ENCODE results near the gene NCAM2. TPM values are rescaled to one million over a fixed set of nuclear protein-coding genes. Genes with fewer than 3 reads are reported as not detected.

The NCAM2 gene
- total and polyA plus RNA-seq, 5 donors from 2014 or later = not detected

DNA sequence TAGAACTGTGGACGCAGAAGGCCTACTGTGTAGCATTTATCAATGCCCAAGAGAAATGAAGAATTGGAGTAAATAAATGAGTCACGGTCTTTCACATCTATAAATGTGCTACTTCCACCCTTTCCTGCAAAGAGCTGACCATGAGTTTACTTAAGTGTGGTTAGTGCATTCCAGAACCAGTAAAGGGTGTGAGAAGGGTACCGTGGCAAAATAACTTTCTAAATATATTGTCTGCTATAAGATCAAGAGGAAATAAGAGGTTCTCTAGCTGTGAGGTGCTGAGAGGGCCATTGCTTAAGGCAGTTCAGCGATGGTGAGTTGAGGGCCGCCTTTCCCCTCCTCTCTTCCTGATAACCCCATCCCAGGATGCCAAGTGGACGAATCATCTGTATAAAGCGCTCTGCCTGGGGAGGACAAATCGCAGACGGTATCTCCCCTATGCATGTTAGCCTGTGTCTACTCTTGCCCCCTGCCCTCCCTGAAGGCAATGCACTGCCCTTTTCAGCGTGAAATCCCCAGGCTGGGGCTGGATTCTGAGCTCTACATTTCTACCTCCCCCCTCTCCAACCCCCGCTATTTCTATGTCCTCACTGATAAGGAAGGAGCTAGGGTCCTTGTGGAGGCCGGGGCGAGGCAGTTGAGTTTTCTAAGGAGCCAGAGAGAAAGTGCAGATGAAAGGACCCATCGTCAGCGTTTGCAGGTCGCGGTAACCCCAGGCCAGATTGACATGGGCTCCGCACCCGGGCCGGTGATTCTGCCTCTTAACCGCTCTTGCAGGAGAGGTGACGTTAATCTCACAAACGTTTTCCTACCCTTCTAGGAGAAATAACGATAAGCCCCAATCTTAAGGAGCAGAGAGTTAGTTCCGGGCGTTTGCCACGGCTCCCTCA lies 1.5 kb upstream of the NCAM2 start:
- H3K4me3 ChIP-seq (ENCODE audit: low read depth, low read length) = no peak overlapping the region
- H3K27me3 ChIP-seq (ENCODE audit: control insufficient read depth, insufficient read depth, low read length) = peaks cover 3% of the 10 kb centered on the region
- no peaks in the 10 kb centered on the region for H3K36me3 Mint-ChIP-seq
- peaks cover 0 to 13% (median 2%) of the 10 kb centered on the region in 4 donors for H3K4me1 Mint-ChIP-seq
- ATAC-seq (ENCODE audit: low read depth in 2 of 2) (no peak), DNase-seq (no peak)
- peaks cover 3% of the 10 kb centered on the region for H3K4me1 ChIP-seq (ENCODE audit: control insufficient read depth, insufficient read depth, low read length, poor library complexity, severe bottlenecking)
- peak overlapping the region in 3 of 4 donors; percentile 28 to 72 (median 46) for H3K4me3 Mint-ChIP-seq
- H3K27ac ChIP-seq (ENCODE audit: insufficient read depth, low read length, poor library complexity, severe bottlenecking) = no peak overlapping the region
- H3K27me3 Mint-ChIP-seq = peaks cover 13% of the 10 kb centered on the region
- no peaks in the 10 kb centered on the region for H3K9me3 ChIP-seq (ENCODE audit: control insufficient read depth in 2 of 2, low read length in 2 of 2)
- no peak overlapping the region for H3K27ac Mint-ChIP-seq
- H3K9me3 Mint-ChIP-seq = peaks cover 0 to 10% (median 5%) of the 10 kb centered on the region in 7 donors
- no peaks in the 10 kb centered on the region for H3K36me3 ChIP-seq (ENCODE audit: control insufficient read depth, insufficient read depth, low read length)

DNA sequence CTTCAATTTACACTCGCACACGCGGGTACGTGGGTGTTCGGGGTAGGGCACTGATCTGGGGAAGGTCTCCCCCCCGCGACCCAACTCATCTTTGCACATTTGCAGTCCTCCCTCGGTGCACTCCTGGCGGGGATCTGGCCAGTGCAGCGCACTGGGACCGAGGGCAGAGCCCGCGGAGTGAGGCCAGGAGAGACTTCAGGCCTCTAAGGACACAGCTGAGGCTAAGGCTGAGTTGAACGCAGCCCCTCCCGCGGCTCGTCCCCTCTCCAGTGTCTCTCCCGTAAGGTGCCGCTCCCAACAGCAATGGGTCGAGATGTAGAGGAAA lies 936 bp upstream of the NCAM2 start:
- DNase-seq (no peak), ATAC-seq (ENCODE audit: low read depth in 2 of 2) (no peak)
- H3K36me3 ChIP-seq (ENCODE audit: control insufficient read depth, insufficient read depth, low read length) = no peaks in the 10 kb centered on the region
- Mint-ChIP-seq H3K9me3 (peaks cover 0 to 10% (median 5%) of the 10 kb centered on the region in 7 donors), H3K27ac (no peak overlapping the region), H3K36me3 (no peaks in the 10 kb centered on the region), H3K4me1 (peaks cover 0 to 13% (median 2%) of the 10 kb centered on the region in 4 donors), H3K4me3 (peak overlapping the region in 2 of 4 donors; percentile 46 to 72), H3K27me3 (peaks cover 13% of the 10 kb centered on the region)
- no peaks in the 10 kb centered on the region for H3K9me3 ChIP-seq (ENCODE audit: control insufficient read depth in 2 of 2, low read length in 2 of 2)
- H3K4me1 ChIP-seq (ENCODE audit: control insufficient read depth, insufficient read depth, low read length, poor library complexity, severe bottlenecking) = peaks cover 3% of the 10 kb centered on the region
- no peak overlapping the region for H3K27ac ChIP-seq (ENCODE audit: insufficient read depth, low read length, poor library complexity, severe bottlenecking)
- H3K4me3 ChIP-seq (ENCODE audit: low read depth, low read length) = no peak overlapping the region
- H3K27me3 ChIP-seq (ENCODE audit: control insufficient read depth, insufficient read depth, low read length) = peaks cover 3% of the 10 kb centered on the region

DNA sequence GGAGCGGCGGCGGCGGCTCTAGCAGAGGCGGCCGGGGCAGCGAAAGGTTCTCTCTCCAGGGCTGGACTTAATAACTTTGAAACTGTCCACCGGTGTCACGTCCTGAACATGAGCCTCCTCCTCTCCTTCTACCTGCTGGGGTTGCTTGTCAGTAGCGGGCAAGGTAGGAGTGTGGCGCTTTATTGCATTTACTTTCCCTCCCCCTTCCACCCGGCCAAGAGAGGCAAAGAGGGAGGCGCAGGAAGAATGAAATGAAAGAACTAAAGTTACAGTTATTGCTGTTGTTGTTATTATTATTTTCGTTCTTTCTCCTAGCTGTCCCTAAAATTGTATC lies 214 bp downstream of the NCAM2 start:
- H3K4me3 Mint-ChIP-seq = peak overlapping the region in 2 of 4 donors; percentile 74 to 75
- ATAC-seq (ENCODE audit: low read depth in 2 of 2) (no peak), DNase-seq (no peak)
- H3K27ac Mint-ChIP-seq = no peak overlapping the region
- H3K4me1 ChIP-seq (ENCODE audit: control insufficient read depth, insufficient read depth, low read length, poor library complexity, severe bottlenecking) = peaks cover 3% of the 10 kb centered on the region
- peaks cover 0 to 13% (median 2%) of the 10 kb centered on the region in 4 donors for H3K4me1 Mint-ChIP-seq
- H3K27me3 ChIP-seq (ENCODE audit: control insufficient read depth, insufficient read depth, low read length) = peaks cover 3% of the 10 kb centered on the region
- no peak overlapping the region for H3K27ac ChIP-seq (ENCODE audit: insufficient read depth, low read length, poor library complexity, severe bottlenecking)
- peaks cover 13% of the 10 kb centered on the region for H3K27me3 Mint-ChIP-seq
- H3K4me3 ChIP-seq (ENCODE audit: low read depth, low read length) = peak overlapping the region; percentile 7
- peaks cover 0 to 10% (median 3%) of the 10 kb centered on the region in 7 donors for H3K9me3 Mint-ChIP-seq
- H3K9me3 ChIP-seq (ENCODE audit: control insufficient read depth in 2 of 2, low read length in 2 of 2) = no peaks in the 10 kb centered on the region
- no peaks in the 10 kb centered on the region for H3K36me3 ChIP-seq (ENCODE audit: control insufficient read depth, insufficient read depth, low read length)
- no peaks in the 10 kb centered on the region for H3K36me3 Mint-ChIP-seq

DNA sequence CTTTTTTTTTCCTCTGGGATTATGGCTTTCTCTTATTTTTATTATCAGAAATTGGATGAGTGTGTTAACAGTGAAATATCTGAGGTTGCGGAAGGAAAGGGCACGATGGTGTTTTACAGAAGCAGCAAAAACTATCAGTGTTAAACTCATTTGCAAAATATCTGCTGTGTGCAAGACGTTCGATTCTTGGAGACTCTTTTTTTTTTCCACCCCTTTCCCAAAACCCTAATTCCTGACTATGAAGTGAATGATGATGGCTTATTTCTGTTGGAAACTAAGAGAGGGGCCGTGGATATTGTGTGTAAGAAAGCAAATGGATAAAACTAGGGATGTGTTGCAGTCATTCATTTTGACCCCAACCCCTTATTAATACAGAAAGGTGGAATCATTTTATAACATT lies 677 bp downstream of the NCAM2 start:
- Mint-ChIP-seq H3K27ac (no peak overlapping the region), H3K36me3 (no peaks in the 10 kb centered on the region), H3K4me3 (peak overlapping the region in 2 of 4 donors; percentile 74 to 75), H3K27me3 (peaks cover 13% of the 10 kb centered on the region), H3K9me3 (peaks cover 0 to 8% (median 1%) of the 10 kb centered on the region in 7 donors), H3K4me1 (peaks cover 0 to 13% (median 2%) of the 10 kb centered on the region in 4 donors)
- H3K36me3 ChIP-seq (ENCODE audit: control insufficient read depth, insufficient read depth, low read length) = no peaks in the 10 kb centered on the region
- no peak overlapping the region for H3K27ac ChIP-seq (ENCODE audit: insufficient read depth, low read length, poor library complexity, severe bottlenecking)
- H3K4me3 ChIP-seq (ENCODE audit: low read depth, low read length) = peak overlapping the region; percentile 7
- peaks cover 3% of the 10 kb centered on the region for H3K4me1 ChIP-seq (ENCODE audit: control insufficient read depth, insufficient read depth, low read length, poor library complexity, severe bottlenecking)
- DNase-seq (no peak), ATAC-seq (ENCODE audit: low read depth in 2 of 2) (no peak)
- no peaks in the 10 kb centered on the region for H3K9me3 ChIP-seq (ENCODE audit: control insufficient read depth in 2 of 2, low read length in 2 of 2)
- peaks cover 3% of the 10 kb centered on the region for H3K27me3 ChIP-seq (ENCODE audit: control insufficient read depth, insufficient read depth, low read length)

DNA sequence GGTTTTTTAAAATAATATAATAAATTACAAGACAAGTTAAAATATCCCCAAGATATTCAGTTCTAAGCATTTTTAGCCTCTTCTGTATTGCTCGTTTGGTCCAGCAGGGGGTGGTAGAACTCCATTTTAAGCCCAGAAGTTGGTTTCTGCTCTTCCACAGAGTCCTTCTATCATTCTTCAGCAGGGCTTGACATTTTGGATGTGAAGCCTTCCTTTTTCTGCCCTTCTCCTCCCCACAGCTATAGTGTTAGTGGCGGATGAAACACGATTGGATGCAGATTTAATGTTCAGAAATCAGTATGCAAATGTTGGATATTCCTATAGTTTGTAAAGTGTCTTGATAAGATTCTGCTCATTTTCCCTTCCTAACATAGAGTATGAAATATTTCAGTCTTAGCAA lies 1.4 kb downstream of the NCAM2 start:
- H3K27ac Mint-ChIP-seq = no peak overlapping the region
- no peak overlapping the region for H3K4me3 Mint-ChIP-seq
- Histone ChIP-seq H3K27ac (ENCODE audit: insufficient read depth, low read length, poor library complexity, severe bottlenecking) (no peak overlapping the region), H3K9me3 (ENCODE audit: control insufficient read depth in 2 of 2, low read length in 2 of 2) (no peaks in the 10 kb centered on the region), H3K36me3 (ENCODE audit: control insufficient read depth, insufficient read depth, low read length) (no peaks in the 10 kb centered on the region), H3K4me1 (ENCODE audit: control insufficient read depth, insufficient read depth, low read length, poor library complexity, severe bottlenecking) (peaks cover 3% of the 10 kb centered on the region), H3K4me3 (ENCODE audit: low read depth, low read length) (no peak overlapping the region), H3K27me3 (ENCODE audit: control insufficient read depth, insufficient read depth, low read length) (peaks cover 3% of the 10 kb centered on the region)
- peaks cover 0 to 6% (median 1%) of the 10 kb centered on the region in 7 donors for H3K9me3 Mint-ChIP-seq
- peak in 1 of 3 donors; percentile 23 for DNase-seq
- peaks cover 0 to 13% (median 2%) of the 10 kb centered on the region in 4 donors for H3K4me1 Mint-ChIP-seq
- ATAC-seq (ENCODE audit: low read depth in 2 of 2) = no peak
- no peaks in the 10 kb centered on the region for H3K36me3 Mint-ChIP-seq
- peaks cover 13% of the 10 kb centered on the region for H3K27me3 Mint-ChIP-seq

DNA sequence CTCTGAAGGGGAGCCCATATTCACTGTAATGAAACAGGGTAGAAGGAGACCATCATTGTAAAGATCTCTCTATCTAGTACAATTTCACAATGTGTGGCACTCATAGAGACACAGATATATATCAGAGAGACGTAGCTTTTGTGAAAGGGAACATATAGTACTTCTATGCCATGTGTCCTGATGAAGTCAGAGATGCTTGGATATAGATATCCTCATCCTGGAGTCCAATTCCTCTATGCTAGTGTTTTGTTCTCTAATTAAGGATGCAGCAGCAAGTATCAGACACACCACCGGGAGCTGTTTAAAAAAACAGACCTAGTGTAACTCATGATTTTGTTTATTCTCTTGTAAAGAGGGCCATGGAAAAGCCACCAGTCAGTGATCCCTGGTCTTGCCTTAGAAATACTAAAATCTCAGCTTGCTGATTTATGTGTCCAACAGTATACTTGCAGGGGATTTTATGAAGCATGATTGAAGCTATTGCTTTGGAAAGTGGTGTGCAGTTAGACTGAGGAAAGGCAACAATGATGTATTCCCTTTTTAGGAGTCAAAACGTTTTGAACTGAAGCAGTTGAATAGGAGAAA lies 2.5 kb downstream of the NCAM2 start:
- peaks cover 13% of the 10 kb centered on the region for H3K27me3 Mint-ChIP-seq
- H3K4me3 Mint-ChIP-seq = no peak overlapping the region
- H3K4me1 ChIP-seq (ENCODE audit: control insufficient read depth, insufficient read depth, low read length, poor library complexity, severe bottlenecking) = peaks cover 3% of the 10 kb centered on the region
- no peak overlapping the region for H3K4me3 ChIP-seq (ENCODE audit: low read depth, low read length)
- H3K4me1 Mint-ChIP-seq = peaks cover 0 to 13% (median 2%) of the 10 kb centered on the region in 4 donors
- DNase-seq = no peak
- no peaks in the 10 kb centered on the region for H3K36me3 Mint-ChIP-seq
- no peak overlapping the region for H3K27ac Mint-ChIP-seq
- no peak overlapping the region for H3K27ac ChIP-seq (ENCODE audit: insufficient read depth, low read length, poor library complexity, severe bottlenecking)
- ATAC-seq (ENCODE audit: low read depth in 2 of 2) = no peak
- no peaks in the 10 kb centered on the region for H3K9me3 ChIP-seq (ENCODE audit: control insufficient read depth in 2 of 2, low read length in 2 of 2)
- peaks cover 0 to 4% (median 1%) of the 10 kb centered on the region in 7 donors for H3K9me3 Mint-ChIP-seq
- no peaks in the 10 kb centered on the region for H3K36me3 ChIP-seq (ENCODE audit: control insufficient read depth, insufficient read depth, low read length)
- peaks cover 3% of the 10 kb centered on the region for H3K27me3 ChIP-seq (ENCODE audit: control insufficient read depth, insufficient read depth, low read length)

DNA sequence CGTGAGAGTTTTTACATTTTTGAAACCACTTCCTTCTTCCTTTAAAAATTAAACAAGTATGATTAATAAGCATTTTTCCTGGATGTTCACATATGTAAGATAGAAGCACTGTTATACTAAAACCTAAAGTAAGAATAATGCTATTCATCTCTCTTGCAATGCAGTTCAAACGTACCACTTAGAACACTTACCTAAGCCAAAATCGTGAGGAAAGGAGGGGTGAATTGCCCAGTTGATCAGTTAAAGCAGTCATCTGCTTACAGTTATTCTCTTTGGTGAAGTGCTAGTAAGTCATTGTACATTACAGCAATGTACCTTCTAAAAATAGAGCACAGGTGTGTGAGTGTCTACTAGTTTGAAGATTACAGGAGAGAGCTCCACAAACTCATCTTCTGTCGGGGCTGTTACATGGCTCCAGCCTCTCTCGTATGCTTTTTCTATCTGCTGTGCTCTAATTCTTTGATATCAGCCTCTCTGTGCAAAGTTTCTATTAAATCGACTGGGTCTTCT lies 3.4 kb downstream of the NCAM2 start:
- Mint-ChIP-seq H3K4me1 (peaks cover 0 to 13% (median 2%) of the 10 kb centered on the region in 4 donors), H3K4me3 (no peak overlapping the region), H3K9me3 (peaks cover 0 to 4% (median 4%) of the 10 kb centered on the region in 7 donors), H3K27ac (no peak overlapping the region), H3K36me3 (no peaks in the 10 kb centered on the region), H3K27me3 (peaks cover 13% of the 10 kb centered on the region)
- no peak overlapping the region for H3K4me3 ChIP-seq (ENCODE audit: low read depth, low read length)
- H3K9me3 ChIP-seq (ENCODE audit: control insufficient read depth in 2 of 2, low read length in 2 of 2) = no peaks in the 10 kb centered on the region
- ATAC-seq (ENCODE audit: low read depth in 2 of 2) (no peak), DNase-seq (no peak)
- peaks cover 3% of the 10 kb centered on the region for H3K4me1 ChIP-seq (ENCODE audit: control insufficient read depth, insufficient read depth, low read length, poor library complexity, severe bottlenecking)
- no peaks in the 10 kb centered on the region for H3K36me3 ChIP-seq (ENCODE audit: control insufficient read depth, insufficient read depth, low read length)
- H3K27me3 ChIP-seq (ENCODE audit: control insufficient read depth, insufficient read depth, low read length) = peaks cover 3% of the 10 kb centered on the region
- no peak overlapping the region for H3K27ac ChIP-seq (ENCODE audit: insufficient read depth, low read length, poor library complexity, severe bottlenecking)
